Astrocyte (in vitro differentiated cells and primary cell): ENCODE measurements around the gene MXRA8. TPM values are rescaled to one million over a fixed set of nuclear protein-coding genes. Genes with fewer than 3 reads are reported as not detected.

ENCODE experiments used
- DNase-seq: peaks from one replicate; pipeline ENCODE4 v3.0.0-alpha.2; 2010; ENCODE audit warnings: low read depth
- FAIRE-seq: peaks from 2 replicates; lab custom pipeline; 2011; peaks lifted over from hg19 to GRCh38; lab: Jason Lieb, UNC
- H2AFZ ChIP-seq: 2 replicates; pipeline ENCODE4 v1.6.0; 2012; ENCODE audit warnings: low read depth, low read length, inconsistent platforms
- H3K27ac ChIP-seq: 2 replicates; pipeline ENCODE4 v1.5.1; 2011; ENCODE audit warnings: low read depth, low read length, inconsistent platforms
- H3K27me3 ChIP-seq: 2 replicates; pipeline ENCODE4 v1.6.0; 2011; ENCODE audit warnings: low read length, inconsistent platforms; ENCODE audit not compliant: insufficient read depth
- H3K36me3 ChIP-seq: 2 replicates; pipeline ENCODE4 v1.5.1; 2011; ENCODE audit warnings: low read length, inconsistent platforms; ENCODE audit not compliant: insufficient read depth
- H3K4me1 ChIP-seq: 2 replicates; pipeline ENCODE4 v1.5.1; 2011; ENCODE audit warnings: low read length, inconsistent platforms; ENCODE audit not compliant: insufficient read depth
- H3K4me2 ChIP-seq: 2 replicates; pipeline ENCODE4 v1.6.0; 2012; ENCODE audit warnings: low read length, inconsistent platforms
- H3K4me3 ChIP-seq: 2 replicates; pipeline ENCODE4 v1.5.1; 2011; ENCODE audit warnings: low read depth, mild to moderate bottlenecking, low read length, inconsistent platforms; ENCODE audit not compliant: insufficient read depth
- H3K79me2 ChIP-seq: 2 replicates; pipeline ENCODE4 v1.6.0; 2012; ENCODE audit warnings: mild to moderate bottlenecking, low read length, inconsistent platforms; ENCODE audit not compliant: insufficient read depth
- H3K9ac ChIP-seq: 2 replicates; pipeline ENCODE4 v1.6.0; 2012; ENCODE audit warnings: mild to moderate bottlenecking, low read length, inconsistent platforms
- H3K9me3 ChIP-seq: 2 replicates; pipeline ENCODE4 v1.5.1; 2012; ENCODE audit warnings: low read depth, mild to moderate bottlenecking, low read length, inconsistent platforms; ENCODE audit not compliant: insufficient read depth
- H4K20me1 ChIP-seq: 2 replicates; pipeline ENCODE4 v1.6.0; 2012; ENCODE audit warnings: low read length, inconsistent platforms; ENCODE audit not compliant: insufficient read depth
- H3K27ac Mint-ChIP-seq: one replicate; pipeline ENCODE4 v1.8.0; 2021; ENCODE audit warnings: mild to moderate bottlenecking, mixed read lengths; ENCODE audit not compliant: unreplicated experiment
- H3K27me3 Mint-ChIP-seq: one replicate; pipeline ENCODE4 v1.8.0; 2021; ENCODE audit warnings: low read depth, mixed read lengths; ENCODE audit not compliant: unreplicated experiment
- H3K36me3 Mint-ChIP-seq: one replicate; pipeline ENCODE4 v1.8.0; 2021; ENCODE audit warnings: low read depth, mixed read lengths; ENCODE audit not compliant: unreplicated experiment
- H3K4me1 Mint-ChIP-seq: one replicate; pipeline ENCODE4 v1.8.0; 2021; ENCODE audit warnings: low read depth, mixed read lengths; ENCODE audit not compliant: unreplicated experiment
- H3K4me3 Mint-ChIP-seq: one replicate; pipeline ENCODE4 v1.8.0; 2021; ENCODE audit warnings: mild to moderate bottlenecking, moderate library complexity, mixed read lengths; ENCODE audit not compliant: unreplicated experiment
- H3K9me3 Mint-ChIP-seq: one replicate; pipeline ENCODE4 v1.8.0; 2021; ENCODE audit warnings: mild to moderate bottlenecking, mixed read lengths; ENCODE audit not compliant: unreplicated experiment
- CTCF ChIP-seq: IDR thresholded peaks from 2 replicates; pipeline ENCODE4 v1.5.1; 2011; ENCODE audit warnings: low read depth, mild to moderate bottlenecking, inconsistent platforms, low read length, moderate library complexity; ENCODE audit not compliant: insufficient read depth
- EZH2 ChIP-seq: IDR thresholded peaks from 2 replicates; pipeline ENCODE4 v1.6.1; 2012; ENCODE audit warnings: mild to moderate bottlenecking, low read length, inconsistent platforms; ENCODE audit not compliant: insufficient read depth
- total RNA-seq: library from RNA; stranded (reverse); gene quantifications from 2 replicates; pipeline ENCODE4 v1.2.1, GENCODE V29; 2021

MXRA8 gene
- total RNA-seq, 1 donor from 2014 or later, result 112 TPM

- H3K36me3 ChIP-seq, result peaks cover 8% of the 10 kb centered on the region
- H3K79me2 ChIP-seq, result peaks cover 20% of the 10 kb centered on the region
- no peak overlapping the region for H3K27ac ChIP-seq
- no peaks in the 10 kb centered on the region for H3K9me3 ChIP-seq
- no peaks in the 10 kb centered on the region for H3K9me3 Mint-ChIP-seq
- no peak overlapping the region for H3K4me3 Mint-ChIP-seq
- no peak overlapping the region for H3K27ac Mint-ChIP-seq
- TF ChIP-seq EZH2 (no peak), CTCF (no peak)
- no peaks in the 10 kb centered on the region for H3K4me1 Mint-ChIP-seq
- peaks cover 6% of the 10 kb centered on the region for H3K36me3 Mint-ChIP-seq
- H3K9ac ChIP-seq, result no peak overlapping the region
- H2AFZ ChIP-seq, result no peak overlapping the region
- DNase-seq, result no peak
- H3K4me3 ChIP-seq, result no peak overlapping the region
- H3K4me1 ChIP-seq, result no peaks in the 10 kb centered on the region
- FAIRE-seq, result no peak
- H3K27me3 Mint-ChIP-seq, result no peaks in the 10 kb centered on the region
- no peak overlapping the region for H3K4me2 ChIP-seq
- no peaks in the 10 kb centered on the region for H3K27me3 ChIP-seq
- H4K20me1 ChIP-seq, result peaks cover 24% of the 10 kb centered on the region
These were observed 22.9 kb upstream of the MXRA8 start for GRCh38 chr1:1381294-1381693.

GRCh38 chr1:1380860-1381259, 22.5 kb upstream of the MXRA8 start:
- Mint-ChIP-seq H3K4me1 (no peaks in the 10 kb centered on the region), H3K4me3 (no peak overlapping the region), H3K27me3 (no peaks in the 10 kb centered on the region), H3K27ac (no peak overlapping the region), H3K36me3 (peaks cover 5% of the 10 kb centered on the region), H3K9me3 (no peaks in the 10 kb centered on the region)
- no peak overlapping the region for H3K27ac ChIP-seq
- no peaks in the 10 kb centered on the region for H3K9me3 ChIP-seq
- no peak overlapping the region for H3K4me3 ChIP-seq
- H4K20me1 ChIP-seq, result peaks cover 20% of the 10 kb centered on the region
- H3K27me3 ChIP-seq, result no peaks in the 10 kb centered on the region
- FAIRE-seq (no peak), DNase-seq (no peak)
- no peak overlapping the region for H2AFZ ChIP-seq
- H3K9ac ChIP-seq, result no peak overlapping the region
- H3K4me1 ChIP-seq, result peaks cover 3% of the 10 kb centered on the region
- H3K79me2 ChIP-seq, result peaks cover 19% of the 10 kb centered on the region
- TF ChIP-seq EZH2 (no peak), CTCF (no peak)
- H3K36me3 ChIP-seq, result peaks cover 4% of the 10 kb centered on the region
- H3K4me2 ChIP-seq, result no peak overlapping the region

- Histone ChIP-seq H3K9ac (no peak overlapping the region), H3K4me2 (no peak overlapping the region), H3K9me3 (no peaks in the 10 kb centered on the region), H3K27me3 (no peaks in the 10 kb centered on the region), H2AFZ (no peak overlapping the region), H3K79me2 (peaks cover 34% of the 10 kb centered on the region), H3K4me3 (no peak overlapping the region), H3K4me1 (peaks cover 12% of the 10 kb centered on the region), H4K20me1 (peaks cover 25% of the 10 kb centered on the region), H3K27ac (no peak overlapping the region), H3K36me3 (peaks cover 3% of the 10 kb centered on the region)
- H3K9me3 Mint-ChIP-seq, result no peaks in the 10 kb centered on the region
- no peaks in the 10 kb centered on the region for H3K27me3 Mint-ChIP-seq
- peaks cover 2% of the 10 kb centered on the region for H3K36me3 Mint-ChIP-seq
- H3K27ac Mint-ChIP-seq, result peak overlapping the region; percentile 18
- H3K4me3 Mint-ChIP-seq, result no peak overlapping the region
- no peak for FAIRE-seq
- no peak for DNase-seq
- H3K4me1 Mint-ChIP-seq, result peaks cover 8% of the 10 kb centered on the region
- no peak for TF ChIP-seq EZH2
- TF ChIP-seq CTCF, result no peak
These were observed 19.3 kb upstream of the MXRA8 start for GRCh38 chr1:1377540-1378205.
